HG02571 (cell line): ENCODE measurements around the gene KCNK3.
"Not testable (repeated sequence)": the region's sequence is repeated elsewhere in the genome, so short reads cannot be mapped to it uniquely, and the experiment has no call there.

Experiments used
- ATAC-seq: cut with Tn5 transposase; IDR thresholded peaks from one replicate; pipeline ENCODE4 v1.9.1; 2021; ENCODE audit warnings: mild to moderate bottlenecking, moderate library complexity; ENCODE audit not compliant: unreplicated experiment

The KCNK3 gene

GRCh38 chr2:26727641-26728561 is 35.4 kb downstream of the KCNK3 start:
- ATAC-seq = no peak

- ATAC-seq = no peak
Observed at GRCh38 chr2:26729311-26729710, 36.8 kb downstream of the KCNK3 start.

GRCh38 chr2:26730549-26731344 is 38.2 kb downstream of the KCNK3 start:
- ATAC-seq = no peak

GRCh38 chr2:26731714-26732113 is 39.2 kb downstream of the KCNK3 start:
- no peak for ATAC-seq

GRCh38 chr2:26732446-26732845 is 39.9 kb downstream of the KCNK3 start:
- ATAC-seq = no peak

GRCh38 chr2:26733413-26733812 is 40.9 kb downstream of the KCNK3 start:
- ATAC-seq = no peak

GRCh38 chr2:26735097-26735496 is 42.6 kb downstream of the KCNK3 start:
- no peak for ATAC-seq

- no peak for ATAC-seq
Observed at GRCh38 chr2:26735883-26736588, 43.5 kb downstream of the KCNK3 start.

- ATAC-seq = no peak
Observed at GRCh38 chr2:26737221-26737620, 44.7 kb downstream of the KCNK3 start.

- ATAC-seq = no peak
Observed at GRCh38 chr2:26738481-26738880, 46.0 kb downstream of the KCNK3 start.

GRCh38 chr2:26739514-26739913 is 47.0 kb downstream of the KCNK3 start:
- ATAC-seq = no peak

- ATAC-seq = no peak
Observed at GRCh38 chr2:26740346-26740745, 47.8 kb downstream of the KCNK3 start.

- ATAC-seq = no peak
Observed at GRCh38 chr2:26740890-26741302, 48.4 kb downstream of the KCNK3 start.

- ATAC-seq = no peak
Observed at GRCh38 chr2:26742048-26742770, 49.7 kb downstream of the KCNK3 start.

- no peak for ATAC-seq
Observed at GRCh38 chr2:26743852-26744251, 51.3 kb downstream of the KCNK3 start.

- no peak for ATAC-seq
Observed at GRCh38 chr2:26744953-26745352, 52.4 kb downstream of the KCNK3 start.

GRCh38 chr2:26745609-26746327 is 53.2 kb downstream of the KCNK3 start:
- ATAC-seq = no peak

GRCh38 chr2:26746934-26747333 is 54.4 kb downstream of the KCNK3 start:
- ATAC-seq = no peak

- ATAC-seq = not testable (repeated sequence)
Observed at GRCh38 chr2:26749787-26750420, 57.4 kb downstream of the KCNK3 start.
